HEK293 (cell line): Measurements from ENCODE around the gene MAML3.

Source experiments
- CTCF ChIA-PET: fragments of 350-600 bp; formaldehyde crosslinking; extraction: SDS; loops from one replicate; lab custom pipeline; 2021; ENCODE audit warnings: antibody characterized with exemption; lab: Yijun Ruan, JAX
- POLR2A ChIA-PET: fragments of 300-600 bp; formaldehyde crosslinking; extraction: SDS; loops from one replicate; lab custom pipeline; 2020; ENCODE audit warnings: antibody characterized with exemption, inconsistent platforms; lab: Yijun Ruan, JAX
- H3K27ac ChIP-seq: fragments of 200-500 bp; sonication (Bioruptor generic); 2 replicates; pipeline ENCODE4 v1.5.1; 2014; ENCODE audit warnings: low read depth, low read length, control low read depth, inconsistent platforms; ENCODE audit errors: extremely low read depth
- H3K36me3 ChIP-seq, 2 experiments: fragments of 200-500 bp in 1 of 2; sonication (Bioruptor generic) in 1 of 2; 1 replicate in 1 of 2; 2 replicates in 1 of 2; pipeline ENCODE4 v1.5.1; 2014 to 2017; ENCODE audit warnings: inconsistent platforms in 2 of 2, low read length in 2 of 2; ENCODE audit not compliant: control insufficient read depth in 2 of 2, insufficient read depth in 1 of 2
- H3K4me1 ChIP-seq: fragments of 200-500 bp; sonication (Bioruptor generic); 2 replicates; pipeline ENCODE4 v1.5.1; 2014; ENCODE audit warnings: mild to moderate bottlenecking, low read length, inconsistent platforms; ENCODE audit not compliant: control insufficient read depth, insufficient read depth
- H3K4me3 ChIP-seq: 2 replicates; pipeline ENCODE4 v1.5.1; 2011; ENCODE audit warnings: low read depth, mild to moderate bottlenecking, control low read depth, low read length, moderate library complexity
- H3K9me3 ChIP-seq: fragments of 200-500 bp; sonication (Bioruptor generic); 2 replicates; pipeline ENCODE4 v1.5.1; 2014; ENCODE audit warnings: low read depth, low read length, inconsistent platforms; ENCODE audit not compliant: control insufficient read depth, insufficient read depth
- CTCF ChIP-seq: fragments of 450-650 bp; formaldehyde crosslinking; IDR thresholded peaks from 2 replicates; pipeline ENCODE4 v1.5.1; 2016; ENCODE audit warnings: missing biosample characterization, missing genetic modification characterization
- HOXC10 ChIP-seq: sonication (generic); formaldehyde crosslinking; IDR thresholded peaks from 2 replicates; pipeline ENCODE4 v1.8.1; 2023; ENCODE audit warnings: mild to moderate bottlenecking, missing genetic modification reagents
- KLF7 ChIP-seq: fragments of 450-650 bp; formaldehyde crosslinking; IDR thresholded peaks from 2 replicates; pipeline ENCODE4 v1.5.1; 2016; ENCODE audit warnings: missing biosample characterization, missing genetic modification characterization, borderline replicate concordance
- PRDM6 ChIP-seq: fragments of 450-650 bp; formaldehyde crosslinking; IDR thresholded peaks from 2 replicates; pipeline ENCODE4 v1.5.1; 2017; ENCODE audit warnings: missing biosample characterization, missing genetic modification characterization
- TRIM28 ChIP-seq: IDR thresholded peaks from 2 replicates; pipeline ENCODE4 v1.6.1; 2011; ENCODE audit warnings: low read length, control low read depth, borderline replicate concordance
- ZBTB8A ChIP-seq: fragments of 450-650 bp; formaldehyde crosslinking; IDR thresholded peaks from 2 replicates; pipeline ENCODE4 v1.5.1; 2016; ENCODE audit warnings: missing biosample characterization, missing genetic modification characterization
- ZNF155 ChIP-seq: fragments of 450-650 bp; formaldehyde crosslinking; IDR thresholded peaks from 2 replicates; pipeline ENCODE4 v1.5.1; 2016; ENCODE audit warnings: missing biosample characterization, missing genetic modification characterization
- ZNF202 ChIP-seq: fragments of 450-650 bp; formaldehyde crosslinking; IDR thresholded peaks from 2 replicates; pipeline ENCODE4 v1.5.1; 2016; ENCODE audit warnings: missing biosample characterization, missing genetic modification characterization, borderline replicate concordance
- ZNF404 ChIP-seq: fragments of 450-650 bp; formaldehyde crosslinking; IDR thresholded peaks from 2 replicates; pipeline ENCODE4 v1.5.1; 2017; ENCODE audit warnings: missing biosample characterization, missing genetic modification characterization
- ZNF416 ChIP-seq: fragments of 450-650 bp; formaldehyde crosslinking; IDR thresholded peaks from 2 replicates; pipeline ENCODE4 v1.5.1; 2016; ENCODE audit warnings: missing biosample characterization, missing genetic modification characterization
- ZNF423 ChIP-seq: fragments of 450-650 bp; formaldehyde crosslinking; IDR thresholded peaks from 2 replicates; pipeline ENCODE4 v1.5.1; 2016; ENCODE audit warnings: missing biosample characterization, missing genetic modification characterization
- ZNF433 ChIP-seq: fragments of 450-650 bp; formaldehyde crosslinking; IDR thresholded peaks from 2 replicates; pipeline ENCODE4 v1.5.1; 2016; ENCODE audit warnings: missing biosample characterization, missing genetic modification characterization, low read depth
- ZNF600 ChIP-seq: fragments of 450-650 bp; formaldehyde crosslinking; IDR thresholded peaks from 2 replicates; pipeline ENCODE4 v1.5.1; 2016; ENCODE audit warnings: missing biosample characterization, missing genetic modification characterization
- ZNF621 ChIP-seq: fragments of 450-650 bp; formaldehyde crosslinking; IDR thresholded peaks from 2 replicates; pipeline ENCODE4 v1.5.1; 2017; ENCODE audit warnings: missing biosample characterization, missing genetic modification characterization
- ZNF629 ChIP-seq: fragments of 450-650 bp; formaldehyde crosslinking; IDR thresholded peaks from 2 replicates; pipeline ENCODE4 v1.5.1; 2017; ENCODE audit warnings: missing biosample characterization, missing genetic modification characterization
- ZNF660 ChIP-seq: fragments of 450-650 bp; IDR thresholded peaks from 2 replicates; pipeline ENCODE4 v1.5.1; 2018; ENCODE audit warnings: missing biosample characterization, mild to moderate bottlenecking, missing genetic modification characterization
- ZNF785 ChIP-seq: fragments of 450-650 bp; formaldehyde crosslinking; IDR thresholded peaks from 2 replicates; pipeline ENCODE4 v1.5.1; 2016; ENCODE audit warnings: missing biosample characterization, missing genetic modification characterization
- TF ChIP-seq, protein P1 (sequence below): fragments of 450-650 bp; formaldehyde crosslinking; IDR thresholded peaks from 2 replicates; pipeline ENCODE4 v1.5.1; 2016; ENCODE audit warnings: missing biosample characterization, missing genetic modification characterization
- TF ChIP-seq, protein P2 (sequence below): fragments of 450-650 bp; formaldehyde crosslinking; IDR thresholded peaks from 2 replicates; pipeline ENCODE4 v1.5.1; 2016; ENCODE audit warnings: missing biosample characterization, missing genetic modification characterization

The MAML3 gene

GRCh38 chr4:139975830-139976272, 178.1 kb downstream of the MAML3 start:
- POLR2A ChIA-PET, result no interaction called here
- no peak overlapping the region for H3K4me3 ChIP-seq
- TF ChIP-seq ZNF600 (tag by site-specific recombination) (no peak), TRIM28 (no peak), ZNF404 (tag by site-specific recombination) (no peak), ZBTB8A (tag by site-specific recombination) (no peak), KLF7 (no peak), ZNF621 (no peak), CTCF (tag by site-specific recombination) (no peak), ZNF155 (tag by site-specific recombination) (no peak), PRDM6 (tag by site-specific recombination) (no peak), ZNF785 (tag by site-specific recombination) (no peak), ZNF416 (no peak), ZNF660 (tag by site-specific recombination) (no peak), ZNF202 (tag by site-specific recombination) (no peak), HOXC10 (CRISPR knock-in tag) (no peak), ZNF629 (tag by site-specific recombination) (no peak), ZNF423 (tag by site-specific recombination) (no peak), ZNF433 (tag by site-specific recombination) (no peak)
- TF ChIP-seq, protein P1, sequence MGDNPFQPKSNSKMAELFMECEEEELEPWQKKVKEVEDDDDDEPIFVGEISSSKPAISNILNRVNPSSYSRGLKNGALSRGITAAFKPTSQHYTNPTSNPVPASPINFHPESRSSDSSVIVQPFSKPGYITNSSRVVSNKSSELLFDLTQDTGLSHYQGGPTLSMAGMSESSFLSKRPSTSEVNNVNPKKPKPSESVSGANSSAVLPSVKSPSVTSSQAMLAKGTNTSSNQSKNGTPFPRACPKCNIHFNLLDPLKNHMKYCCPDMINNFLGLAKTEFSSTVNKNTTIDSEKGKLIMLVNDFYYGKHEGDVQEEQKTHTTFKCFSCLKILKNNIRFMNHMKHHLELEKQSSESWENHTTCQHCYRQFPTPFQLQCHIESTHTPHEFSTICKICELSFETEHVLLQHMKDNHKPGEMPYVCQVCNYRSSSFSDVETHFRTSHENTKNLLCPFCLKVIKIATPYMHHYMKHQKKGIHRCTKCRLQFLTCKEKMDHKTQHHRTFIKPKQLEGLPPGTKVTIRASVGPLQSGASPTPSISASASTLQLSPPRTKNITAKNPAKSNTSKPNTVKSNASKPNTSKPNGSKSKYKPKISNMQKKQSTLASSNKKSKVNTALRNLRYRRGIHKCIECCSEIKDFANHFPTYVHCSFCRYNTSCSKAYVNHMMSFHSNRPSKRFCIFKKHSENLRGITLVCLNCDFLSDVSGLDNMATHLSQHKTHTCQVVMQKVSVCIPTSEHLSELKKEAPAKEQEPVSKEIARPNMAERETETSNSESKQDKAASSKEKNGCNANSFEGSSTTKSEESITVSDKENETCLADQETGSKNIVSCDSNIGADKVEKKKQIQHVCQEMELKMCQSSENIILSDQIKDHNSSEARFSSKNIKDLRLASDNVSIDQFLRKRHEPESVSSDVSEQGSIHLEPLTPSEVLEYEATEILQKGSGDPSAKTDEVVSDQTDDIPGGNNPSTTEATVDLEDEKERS (tag by site-specific recombination), result no peak
- TF ChIP-seq, protein P2, sequence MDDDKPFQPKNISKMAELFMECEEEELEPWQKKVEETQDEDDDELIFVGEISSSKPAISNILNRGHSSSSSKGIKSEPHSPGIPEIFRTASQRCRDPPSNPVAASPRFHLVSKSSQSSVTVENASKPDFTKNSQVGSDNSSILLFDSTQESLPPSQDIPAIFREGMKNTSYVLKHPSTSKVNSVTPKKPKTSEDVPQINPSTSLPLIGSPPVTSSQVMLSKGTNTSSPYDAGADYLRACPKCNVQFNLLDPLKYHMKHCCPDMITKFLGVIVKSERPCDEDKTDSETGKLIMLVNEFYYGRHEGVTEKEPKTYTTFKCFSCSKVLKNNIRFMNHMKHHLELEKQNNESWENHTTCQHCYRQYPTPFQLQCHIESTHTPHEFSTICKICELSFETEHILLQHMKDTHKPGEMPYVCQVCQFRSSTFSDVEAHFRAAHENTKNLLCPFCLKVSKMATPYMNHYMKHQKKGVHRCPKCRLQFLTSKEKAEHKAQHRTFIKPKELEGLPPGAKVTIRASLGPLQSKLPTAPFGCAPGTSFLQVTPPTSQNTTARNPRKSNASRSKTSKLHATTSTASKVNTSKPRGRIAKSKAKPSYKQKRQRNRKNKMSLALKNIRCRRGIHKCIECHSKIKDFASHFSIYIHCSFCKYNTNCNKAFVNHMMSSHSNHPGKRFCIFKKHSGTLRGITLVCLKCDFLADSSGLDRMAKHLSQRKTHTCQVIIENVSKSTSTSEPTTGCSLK (tag by site-specific recombination), result no peak
- TF ChIP-seq, all 188 proteins: peak for 0
- CTCF ChIA-PET, result no interaction called here
- Histone ChIP-seq H3K4me1 (peaks cover 3% of the 10 kb centered on the region; the same call in 1 of the 2 replicates), H3K36me3 (no peaks in the 10 kb centered on the region), H3K9me3 (no peaks in the 10 kb centered on the region), H3K27ac (no peak overlapping the region)
